NCI-H146 (cell line): Measurements from ENCODE around the gene ELSPBP1.
"Not testable (repeated sequence)": the region's sequence is repeated elsewhere in the genome, so short reads cannot be mapped to it uniquely, and the experiment has no call there.

Experiments
- DNase-seq: peaks from one replicate; lab custom pipeline; 2025; lab: John Stamatoyannopoulos, UW

The ELSPBP1 gene

GRCh38 chr19:48041877-48042580 lies 47.6 kb downstream of the ELSPBP1 start:
- DNase-seq, result no peak

- DNase-seq, result no peak
Measured at GRCh38 chr19:48043675-48044258, 49.3 kb downstream of the ELSPBP1 start, which contains the start of gene CABP5. CABP5 (minus strand) TSS chr19:48044079; CDS start chr19:48043922, 157 bp downstream.

- DNase-seq, result no peak
Measured at GRCh38 chr19:48044561-48044960, 50.1 kb downstream of the ELSPBP1 start.

GRCh38 chr19:48051335-48052033 lies 57.1 kb downstream of the ELSPBP1 start:
- no peak for DNase-seq

GRCh38 chr19:48053076-48053475 lies 58.6 kb downstream of the ELSPBP1 start:
- DNase-seq, result no peak

- DNase-seq, result no peak
Measured at GRCh38 chr19:48053856-48054255, 59.4 kb downstream of the ELSPBP1 start.

GRCh38 chr19:48059331-48059730 lies 64.9 kb downstream of the ELSPBP1 start:
- no peak for DNase-seq

GRCh38 chr19:48060381-48060780 lies 65.9 kb downstream of the ELSPBP1 start:
- no peak for DNase-seq

- DNase-seq, result peak; percentile 12
Measured at GRCh38 chr19:48061401-48062344, 67.2 kb downstream of the ELSPBP1 start.

GRCh38 chr19:48064509-48064908 lies 70.1 kb downstream of the ELSPBP1 start:
- no peak for DNase-seq

GRCh38 chr19:48069435-48069834 lies 75.0 kb downstream of the ELSPBP1 start:
- DNase-seq, result no peak

GRCh38 chr19:48070177-48070769 lies 75.8 kb downstream of the ELSPBP1 start:
- DNase-seq, result not testable (repeated sequence)
